GM23338 (cell line): ENCODE data around the gene TRHDE. TPM values are rescaled to one million over a fixed set of nuclear protein-coding genes. Genes with fewer than 3 reads are reported as not detected.

Experiments used
- ATAC-seq: fragments of 200-7000 bp; cut with Tn5 transposase; 3 replicates; pipeline ENCODE4 v1.9.1; 2020
- DNase-seq: peaks from one replicate; pipeline ENCODE4 v3.0.0-alpha.2; 2015; ENCODE audit warnings: low spot score
- H2AFZ ChIP-seq: fragments of 200-600 bp; sonication (generic); 2 replicates; pipeline ENCODE4 v1.8.0; 2016; ENCODE audit warnings: antibody characterized with exemption, mild to moderate bottlenecking, moderate library complexity
- H3F3A ChIP-seq: fragments of 200-600 bp; sonication (generic); replicated peaks from 2 replicates; pipeline ENCODE4 v1.8.0; 2017; ENCODE audit warnings: antibody characterized with exemption, mixed run types, low read depth
- H3K27ac ChIP-seq: fragments of 200-600 bp; sonication (generic); 2 replicates; pipeline ENCODE4 v1.6.1; 2016; ENCODE audit warnings: low read depth
- H3K27me3 ChIP-seq: fragments of 200-600 bp; sonication (generic); 2 replicates; pipeline ENCODE4 v1.8.0; 2016; ENCODE audit warnings: mild to moderate bottlenecking, mixed run types, moderate library complexity; ENCODE audit not compliant: insufficient read depth
- H3K36me3 ChIP-seq: fragments of 200-600 bp; sonication (generic); 2 replicates; pipeline ENCODE4 v1.8.0; 2016; ENCODE audit warnings: mild to moderate bottlenecking; ENCODE audit not compliant: insufficient read depth
- H3K4me1 ChIP-seq: fragments of 200-600 bp; sonication (generic); 2 replicates; pipeline ENCODE4 v1.8.0; 2016; ENCODE audit warnings: mild to moderate bottlenecking, moderate library complexity; ENCODE audit not compliant: insufficient read depth
- H3K4me2 ChIP-seq: fragments of 200-600 bp; sonication (generic); 2 replicates; pipeline ENCODE4 v1.7.1; 2017; ENCODE audit warnings: mixed run types
- H3K4me3 ChIP-seq: fragments of 200-600 bp; sonication (generic); 2 replicates; pipeline ENCODE4 v1.6.1; 2016; ENCODE audit warnings: mixed run types
- H3K79me2 ChIP-seq: fragments of 200-600 bp; sonication (generic); replicated peaks from 2 replicates; pipeline ENCODE4 v1.8.0; 2017; ENCODE audit warnings: mild to moderate bottlenecking; ENCODE audit not compliant: insufficient read depth
- H3K9me2 ChIP-seq: fragments of 200-600 bp; sonication (generic); 2 replicates; pipeline ENCODE4 v1.8.0; 2017; ENCODE audit not compliant: insufficient read depth
- H4K20me1 ChIP-seq: fragments of 200-600 bp; sonication (generic); replicated peaks from 2 replicates; pipeline ENCODE4 v1.8.0; 2017; ENCODE audit warnings: mild to moderate bottlenecking; ENCODE audit not compliant: insufficient read depth
- H3K27ac Mint-ChIP-seq: 2 replicates; pipeline ENCODE4 v1.8.0; 2020; ENCODE audit warnings: inconsistent platforms, mild to moderate bottlenecking, moderate library complexity, mixed read lengths
- H3K27me3 Mint-ChIP-seq: 3 replicates; pipeline ENCODE4 v1.8.0; 2022; ENCODE audit warnings: low read depth, mild to moderate bottlenecking, moderate library complexity, mixed read lengths, inconsistent platforms; ENCODE audit not compliant: insufficient read depth, poor library complexity
- H3K36me3 Mint-ChIP-seq: 3 replicates; pipeline ENCODE4 v1.8.0; 2021; ENCODE audit warnings: low read depth, mild to moderate bottlenecking, inconsistent platforms, moderate library complexity, mixed read lengths
- H3K4me1 Mint-ChIP-seq: 3 replicates; pipeline ENCODE4 v1.8.0; 2020; ENCODE audit warnings: mild to moderate bottlenecking, inconsistent platforms, mixed read lengths
- H3K4me3 Mint-ChIP-seq: 3 replicates; pipeline ENCODE4 v1.8.0; 2021; ENCODE audit warnings: moderate library complexity, mild to moderate bottlenecking, inconsistent platforms, mixed read lengths
- H3K9me3 Mint-ChIP-seq: 3 replicates; pipeline ENCODE4 v1.8.0; 2020; ENCODE audit warnings: moderate library complexity, mild to moderate bottlenecking, inconsistent platforms, mixed read lengths
- CREB1 ChIP-seq: fragments of 250-450 bp; sonication (Bioruptor Pico); IDR thresholded peaks from 2 replicates; pipeline ENCODE4 v1.5.0; 2020; ENCODE audit warnings: low read depth, mild to moderate bottlenecking, moderate library complexity
- CTCF ChIP-seq, 2 experiments: fragments of 200-600 bp in 1 of 2; sonication (generic) in 1 of 2; conservative IDR thresholded peaks; 2 replicates each; pipeline versions ENCODE4 v1.5.1 to v1.6.1; 2016 to 2017; ENCODE audit warnings: antibody characterized with exemption in 2 of 2, low read depth in 2 of 2, mild to moderate bottlenecking in 2 of 2, moderate library complexity in 1 of 2
- ETS1 ChIP-seq: IDR thresholded peaks from 2 replicates; pipeline ENCODE4 v1.6.1; 2016; ENCODE audit warnings: antibody characterized with exemption
- EZH2 ChIP-seq: fragments of 200-600 bp; sonication (generic); IDR thresholded peaks from one replicate; pipeline ENCODE4 v1.8.0; 2017; ENCODE audit warnings: antibody characterized with exemption, mild to moderate bottlenecking, low read depth; ENCODE audit not compliant: unreplicated experiment
- EZH2phosphoT487 ChIP-seq: fragments of 200-600 bp; sonication (generic); IDR thresholded peaks from one replicate; pipeline ENCODE4 v1.8.1; 2018; ENCODE audit warnings: antibody characterized with exemption; ENCODE audit not compliant: unreplicated experiment
- JUNB ChIP-seq: IDR thresholded peaks from one replicate; pipeline ENCODE4 v1.6.1; 2016; ENCODE audit warnings: antibody characterized with exemption; ENCODE audit not compliant: unreplicated experiment
- NANOG ChIP-seq: IDR thresholded peaks from 2 replicates; pipeline ENCODE4 v1.6.1; 2016; ENCODE audit warnings: antibody characterized with exemption, borderline replicate concordance
- POLR2AphosphoS5 ChIP-seq: IDR thresholded peaks from 2 replicates; pipeline ENCODE4 v1.6.1; 2016; ENCODE audit warnings: antibody characterized with exemption, low read depth
- REST ChIP-seq: IDR thresholded peaks from one replicate; pipeline ENCODE4 v1.6.1; 2018; ENCODE audit warnings: antibody characterized with exemption; ENCODE audit not compliant: unreplicated experiment
- STAT1 ChIP-seq: IDR thresholded peaks from one replicate; pipeline ENCODE4 v1.6.1; 2016; ENCODE audit warnings: antibody characterized with exemption; ENCODE audit not compliant: unreplicated experiment
- ZNF114 ChIP-seq: fragments of 250-450 bp; sonication (Bioruptor Pico); IDR thresholded peaks from 2 replicates; pipeline ENCODE4 v1.5.0; 2020; ENCODE audit warnings: mild to moderate bottlenecking, moderate library complexity
- ZNF331 ChIP-seq: fragments of 250-450 bp; sonication (Bioruptor Pico); IDR thresholded peaks from 2 replicates; pipeline ENCODE4 v1.5.0; 2020; ENCODE audit warnings: low read depth, mild to moderate bottlenecking, moderate library complexity
- ZNF462 ChIP-seq: fragments of 250-450 bp; sonication (Bioruptor Pico); IDR thresholded peaks from 2 replicates; pipeline ENCODE4 v1.5.0; 2020; ENCODE audit warnings: mild to moderate bottlenecking, moderate library complexity
- polyA plus RNA-seq: library from polyadenylated mRNA; unstranded; fragments of >200 nt; fragmentation: Nextera tagmentation; extraction: Ambion mirVana; gene quantifications from 2 replicates; pipeline ENCODE4 v1.2.1, GENCODE V29; 2016
- total RNA-seq: library from RNA; depleted of rRNA; stranded (reverse); fragments of >200 nt; shearing (Covaris generic); gene quantifications from 2 replicates; pipeline ENCODE4 v1.2.3, GENCODE V29; 2014

The TRHDE gene
- total and polyA plus RNA-seq, 2 experiments from 2014 or later = 1.3 to 7.7 TPM

- Histone ChIP-seq H3K27me3 (no peaks in the 10 kb centered on the region), H3K9me2 (peaks cover 15% of the 10 kb centered on the region; the same call in 1 of the 2 replicates), H4K20me1 (no peaks in the 10 kb centered on the region), H3F3A (no peaks in the 10 kb centered on the region), H3K79me2 (no peaks in the 10 kb centered on the region), H2AFZ (no peak overlapping the region), H3K27ac (no peak overlapping the region), H3K4me3 (no peak overlapping the region), H3K4me1 (peaks cover 3% of the 10 kb centered on the region), H3K4me2 (no peak overlapping the region), H3K36me3 (no peaks in the 10 kb centered on the region)
- TF ChIP-seq ETS1 (no peak), NANOG (no peak), REST (no peak), ZNF462 (no peak), STAT1 (no peak), EZH2phosphoT487 (no peak), EZH2 (no peak), ZNF114 (CRISPR knock-in tag) (no peak), CTCF (conservative IDR thresholded peaks at IDR 0.05; ENCODE audit: low read depth in 2 of 2) (no peak), ZNF331 (CRISPR knock-in tag) (no peak), JUNB (no peak), POLR2AphosphoS5 (no peak), CREB1 (CRISPR knock-in tag) (no peak)
- no peaks in the 10 kb centered on the region for H3K36me3 Mint-ChIP-seq
- 0 out of 3 replicates have a peak, but pooled peaks cover 4% of the 10 kb centered on the region for H3K4me1 Mint-ChIP-seq
- DNase-seq = no peak
- ATAC-seq = no peak
- no peaks in the 10 kb centered on the region for H3K9me3 Mint-ChIP-seq
- no peak overlapping the region for H3K27ac Mint-ChIP-seq
- H3K4me3 Mint-ChIP-seq = no peak overlapping the region
- peaks cover 2% of the 10 kb centered on the region for H3K27me3 Mint-ChIP-seq
These were observed 239.3 kb downstream of the TRHDE start for GRCh38 chr12:72511498-72511897.
